Mammary epithelial cell (primary cell): Measurements from ENCODE around the gene TAF15.

ENCODE experiments used
- EZH2 ChIP-seq: IDR thresholded peaks from 2 replicates; pipeline ENCODE4 v1.6.1; 2012; ENCODE audit warnings: low read length, inconsistent platforms, borderline replicate concordance
- TF ChIP-seq, protein P1 (sequence below), 2 donors: IDR thresholded peaks in 1 of 2; conservative IDR thresholded peaks in 1 of 2; 2 replicates each; pipeline ENCODE4 v1.5.1; 2011 to 2012; ENCODE audit warnings: inconsistent platforms in 2 of 2, low read length in 2 of 2, mild to moderate bottlenecking in 2 of 2, control low read depth in 1 of 2, low read depth in 1 of 2; ENCODE audit not compliant: insufficient read depth in 1 of 2; ENCODE audit errors: extremely low read depth in 1 of 2

DNA sequence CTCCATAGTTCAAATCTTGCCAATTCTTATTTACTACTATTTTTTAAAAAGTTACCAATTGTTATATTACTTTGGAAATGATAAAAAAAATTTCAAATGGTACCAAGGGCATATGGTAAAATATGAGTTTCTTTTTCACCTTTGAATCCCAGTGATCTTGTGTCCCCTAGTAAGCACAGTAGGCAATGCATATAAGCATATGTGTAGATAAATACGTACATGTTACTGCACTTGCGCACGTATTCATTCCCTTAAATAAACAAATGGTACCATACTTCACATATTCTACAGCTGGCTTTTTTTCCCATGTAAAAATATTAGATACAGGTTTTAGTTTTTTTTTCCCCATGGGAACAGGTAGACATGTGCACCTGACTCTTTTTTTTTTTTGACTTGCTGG, 31.8 kb downstream of the TAF15 start:
- TF ChIP-seq, protein P1, sequence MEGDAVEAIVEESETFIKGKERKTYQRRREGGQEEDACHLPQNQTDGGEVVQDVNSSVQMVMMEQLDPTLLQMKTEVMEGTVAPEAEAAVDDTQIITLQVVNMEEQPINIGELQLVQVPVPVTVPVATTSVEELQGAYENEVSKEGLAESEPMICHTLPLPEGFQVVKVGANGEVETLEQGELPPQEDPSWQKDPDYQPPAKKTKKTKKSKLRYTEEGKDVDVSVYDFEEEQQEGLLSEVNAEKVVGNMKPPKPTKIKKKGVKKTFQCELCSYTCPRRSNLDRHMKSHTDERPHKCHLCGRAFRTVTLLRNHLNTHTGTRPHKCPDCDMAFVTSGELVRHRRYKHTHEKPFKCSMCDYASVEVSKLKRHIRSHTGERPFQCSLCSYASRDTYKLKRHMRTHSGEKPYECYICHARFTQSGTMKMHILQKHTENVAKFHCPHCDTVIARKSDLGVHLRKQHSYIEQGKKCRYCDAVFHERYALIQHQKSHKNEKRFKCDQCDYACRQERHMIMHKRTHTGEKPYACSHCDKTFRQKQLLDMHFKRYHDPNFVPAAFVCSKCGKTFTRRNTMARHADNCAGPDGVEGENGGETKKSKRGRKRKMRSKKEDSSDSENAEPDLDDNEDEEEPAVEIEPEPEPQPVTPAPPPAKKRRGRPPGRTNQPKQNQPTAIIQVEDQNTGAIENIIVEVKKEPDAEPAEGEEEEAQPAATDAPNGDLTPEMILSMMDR (conservative IDR thresholded peaks at IDR 0.05 in 1 of 2, IDR thresholded peaks at IDR 0.05 in 1 of 2; ENCODE audit: extremely low read depth in 1 of 2, insufficient read depth in 1 of 2, low read depth in 1 of 2, low read length in 2 of 2): no peak
- TF ChIP-seq EZH2: no peak
